A172 (cell line): Measurements from ENCODE around the gene GATM. TPM values are rescaled to one million over a fixed set of nuclear protein-coding genes. Genes with fewer than 3 reads are reported as not detected.

Source experiments
- total RNA-seq: library from RNA; depleted of rRNA; stranded (reverse); fragments of >200 nt; shearing (Covaris generic); gene quantifications from 2 replicates; pipeline ENCODE4 v1.2.3, GENCODE V29; 2014; rRNA removed

Gene GATM
- total RNA-seq, 1 experiment from 2014 or later = 1.9 TPM

Other genes starting within 250 kb of the GATM start
- gene DUOXA1, start 248.7 kb downstream of the GATM start, total RNA-seq = not detected in 2 replicates
- not detected in 2 replicates for gene DUOX1, start 248.6 kb downstream of the GATM start, total RNA-seq
- gene SHF, start 190.6 kb downstream of the GATM start, total RNA-seq = 0.38 TPM in 1 of 2 replicates, not detected in the other
- not detected in 2 replicates for gene SLC28A2, start 126.3 kb downstream of the GATM start, total RNA-seq
- gene SLC30A4, start 144.2 kb upstream of the GATM start, total RNA-seq = 4.7 and 5.5 TPM in 2 replicates
- 105 and 121 TPM in 2 replicates for gene BLOC1S6, start 208.8 kb upstream of the GATM start, total RNA-seq